GM20000 (cell line): ENCODE data around the gene ZNF787.

ENCODE experiments used
- DNase-seq: peaks from one replicate; pipeline ENCODE4 v3.0.0; 2012; ENCODE audit warnings: low spot score
- CTCF ChIP-seq: IDR thresholded peaks from 2 replicates; pipeline ENCODE4 v1.5.1; 2012; ENCODE audit warnings: mild to moderate bottlenecking, control low read depth; ENCODE audit errors: extremely low read depth, missing control alignments

ZNF787 gene

GRCh38 chr19:56159009-56159559 lies 38.0 kb upstream of the ZNF787 start:
- DNase-seq, result no peak
- no peak for TF ChIP-seq CTCF

GRCh38 chr19:56158170-56158757 lies 37.2 kb upstream of the ZNF787 start:
- no peak for TF ChIP-seq CTCF
- no peak for DNase-seq

- no peak for DNase-seq
- no peak for TF ChIP-seq CTCF
Measured at GRCh38 chr19:56156768-56157167, 35.7 kb upstream of the ZNF787 start.

- no peak for TF ChIP-seq CTCF
- DNase-seq, result no peak
Measured at GRCh38 chr19:56155124-56155687, 34.1 kb upstream of the ZNF787 start.

- TF ChIP-seq CTCF, result no peak
- DNase-seq, result no peak
Measured at GRCh38 chr19:56153507-56153906, 32.4 kb upstream of the ZNF787 start.

GRCh38 chr19:56152644-56153043 lies 31.5 kb upstream of the ZNF787 start:
- TF ChIP-seq CTCF, result no peak
- no peak for DNase-seq

- TF ChIP-seq CTCF, result no peak
- no peak for DNase-seq
Measured at GRCh38 chr19:56150358-56150757, 29.3 kb upstream of the ZNF787 start.
